ENCODE results near the gene SDSL. TPM values are rescaled to one million over a fixed set of nuclear protein-coding genes. Genes with fewer than 3 reads are reported as not detected.

The SDSL gene
- total RNA-seq, 2 experiments from 2014 or later = not detected

DNA sequence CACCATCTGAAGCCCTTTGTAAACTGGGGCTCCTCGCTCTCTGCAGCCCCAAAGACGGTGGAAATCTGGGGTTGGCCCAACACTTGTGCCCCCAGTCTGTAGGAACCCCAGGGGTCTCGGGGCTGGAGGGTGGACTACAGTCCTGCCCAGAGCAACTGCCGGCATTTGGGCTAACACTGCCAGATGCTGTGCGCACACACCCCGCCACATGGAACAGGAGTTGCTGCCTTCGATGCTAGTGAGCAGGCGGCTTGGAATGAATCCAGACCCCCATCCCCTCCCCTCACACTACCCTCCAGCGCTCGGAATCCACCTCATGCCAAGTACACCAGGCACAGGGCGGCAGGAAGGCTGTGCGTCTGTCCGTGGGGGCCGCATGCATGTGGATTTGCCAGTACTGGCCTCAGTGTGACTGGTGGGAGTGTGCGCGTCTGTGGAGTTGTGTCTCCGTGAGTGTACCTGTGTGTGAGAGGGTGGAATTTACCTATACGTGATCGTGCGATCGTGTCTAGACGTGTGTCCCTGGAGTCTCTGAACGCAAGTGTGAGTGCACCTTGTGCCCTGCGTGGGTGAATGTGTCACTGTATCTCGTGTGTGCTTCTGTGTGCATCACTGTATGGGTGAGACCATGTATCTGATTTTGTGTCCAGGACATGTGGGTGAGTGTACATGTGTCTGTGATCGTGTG, 44.4 kb downstream of the SDSL start:
- no peaks in the 10 kb centered on the region for H3K4me1 ChIP-seq (ENCODE audit: insufficient read depth, low read length, poor library complexity, severe bottlenecking)
- H3K27ac ChIP-seq (ENCODE audit: low read depth, low read length, poor library complexity, severe bottlenecking) = no peak overlapping the region
- H2AFZ ChIP-seq (ENCODE audit: low read length) = no peak overlapping the region
- H3K4me3 ChIP-seq (ENCODE audit: low read depth, low read length, poor library complexity, severe bottlenecking) = no peak overlapping the region
- TF ChIP-seq, protein P1, sequence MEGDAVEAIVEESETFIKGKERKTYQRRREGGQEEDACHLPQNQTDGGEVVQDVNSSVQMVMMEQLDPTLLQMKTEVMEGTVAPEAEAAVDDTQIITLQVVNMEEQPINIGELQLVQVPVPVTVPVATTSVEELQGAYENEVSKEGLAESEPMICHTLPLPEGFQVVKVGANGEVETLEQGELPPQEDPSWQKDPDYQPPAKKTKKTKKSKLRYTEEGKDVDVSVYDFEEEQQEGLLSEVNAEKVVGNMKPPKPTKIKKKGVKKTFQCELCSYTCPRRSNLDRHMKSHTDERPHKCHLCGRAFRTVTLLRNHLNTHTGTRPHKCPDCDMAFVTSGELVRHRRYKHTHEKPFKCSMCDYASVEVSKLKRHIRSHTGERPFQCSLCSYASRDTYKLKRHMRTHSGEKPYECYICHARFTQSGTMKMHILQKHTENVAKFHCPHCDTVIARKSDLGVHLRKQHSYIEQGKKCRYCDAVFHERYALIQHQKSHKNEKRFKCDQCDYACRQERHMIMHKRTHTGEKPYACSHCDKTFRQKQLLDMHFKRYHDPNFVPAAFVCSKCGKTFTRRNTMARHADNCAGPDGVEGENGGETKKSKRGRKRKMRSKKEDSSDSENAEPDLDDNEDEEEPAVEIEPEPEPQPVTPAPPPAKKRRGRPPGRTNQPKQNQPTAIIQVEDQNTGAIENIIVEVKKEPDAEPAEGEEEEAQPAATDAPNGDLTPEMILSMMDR (conservative IDR thresholded peaks at IDR 0.05; ENCODE audit: low read length) = no peak
- TF ChIP-seq EZH2phosphoT487 (IDR thresholded peaks at IDR 0.05; ENCODE audit: borderline replicate concordance, low read depth, low read length) = no peak
- no peak for DNase-seq (ENCODE audit: low spot score)
- no peak overlapping the region for H3K4me2 ChIP-seq (ENCODE audit: low read length)
- ChIA-PET CTCF (ENCODE audit: unreplicated experiment) (no interaction called here), POLR2A (no interaction called here)
- H3K79me2 ChIP-seq (ENCODE audit: insufficient read depth, low read depth, low read length) = no peaks in the 10 kb centered on the region
- intact Hi-C loops (cut with micrococcal nuclease; ENCODE audit: unreplicated experiment) = no loop called here
- no peaks in the 10 kb centered on the region for H3K9me2 ChIP-seq (ENCODE audit: insufficient read depth, low read length)
- no TSS peak for BruUV-seq (replicated peaks)
- no peaks in the 10 kb centered on the region for H3K36me3 ChIP-seq (ENCODE audit: insufficient read depth, low read length)
- H3K9me3 ChIP-seq (ENCODE audit: low read length) = no peaks in the 10 kb centered on the region
- no peaks in the 10 kb centered on the region for H4K20me1 ChIP-seq (ENCODE audit: insufficient read depth, low read length)

DNA sequence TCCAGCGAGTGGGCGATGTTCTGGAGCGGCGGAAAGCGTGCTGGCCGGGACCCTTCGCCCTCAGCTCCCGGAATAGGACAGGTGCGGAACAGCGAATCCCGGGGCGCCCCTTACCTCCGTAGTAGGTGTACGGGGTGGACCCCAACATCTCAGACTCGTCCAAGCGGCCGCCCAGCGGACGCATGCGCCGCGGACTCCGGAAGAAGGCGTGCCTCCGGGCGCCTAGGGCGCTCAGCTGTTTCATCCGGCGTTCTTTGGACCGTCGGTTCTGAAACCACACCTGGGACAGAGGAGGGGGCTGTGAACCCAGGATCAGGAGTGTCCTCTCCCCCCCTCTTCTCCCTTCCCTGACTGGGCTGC, 44.9 kb downstream of the SDSL start:
- H4K20me1 ChIP-seq (ENCODE audit: insufficient read depth, low read length) = no peaks in the 10 kb centered on the region
- CTCF ChIA-PET (ENCODE audit: unreplicated experiment) = no interaction called here

More for the DNA sequence above, 44.9 kb downstream of the SDSL start:
- DNase-seq (ENCODE audit: low spot score) = no peak
- intact Hi-C loops (cut with micrococcal nuclease; ENCODE audit: unreplicated experiment) = no loop called here
- TF ChIP-seq, protein P1 (conservative IDR thresholded peaks at IDR 0.05; ENCODE audit: low read length) = no peak
- TF ChIP-seq EZH2phosphoT487 (IDR thresholded peaks at IDR 0.05; ENCODE audit: borderline replicate concordance, low read depth, low read length) = no peak
- no peaks in the 10 kb centered on the region for H3K36me3 ChIP-seq (ENCODE audit: insufficient read depth, low read length)
- no peaks in the 10 kb centered on the region for H3K9me3 ChIP-seq (ENCODE audit: low read length)
- H2AFZ ChIP-seq (ENCODE audit: low read length) = no peak overlapping the region
- H3K27ac ChIP-seq (ENCODE audit: low read depth, low read length, poor library complexity, severe bottlenecking) = no peak overlapping the region
- H3K4me1 ChIP-seq (ENCODE audit: insufficient read depth, low read length, poor library complexity, severe bottlenecking) = no peaks in the 10 kb centered on the region
- BruUV-seq (replicated peaks) = no TSS peak
- no peaks in the 10 kb centered on the region for H3K79me2 ChIP-seq (ENCODE audit: insufficient read depth, low read depth, low read length)
- H3K9me2 ChIP-seq (ENCODE audit: insufficient read depth, low read length) = no peaks in the 10 kb centered on the region
- no peak overlapping the region for H3K4me2 ChIP-seq (ENCODE audit: low read length)
- no peak overlapping the region for H3K4me3 ChIP-seq (ENCODE audit: low read depth, low read length, poor library complexity, severe bottlenecking)
- POLR2A ChIA-PET = no interaction called here
